WTC11 (cell line): Measurements from ENCODE around the gene LAGE3.

Experiments used
- ARID4B ChIP-seq: sonication (generic); formaldehyde crosslinking; IDR thresholded peaks from 2 replicates; pipeline ENCODE4 v1.8.0; 2023; ENCODE audit warnings: missing genetic modification reagents, mild to moderate bottlenecking, borderline replicate concordance
- CREM ChIP-seq: sonication (generic); formaldehyde crosslinking; IDR thresholded peaks from 2 replicates; pipeline ENCODE4 v1.8.1; 2022; ENCODE audit warnings: mild to moderate bottlenecking, missing genetic modification reagents, moderate library complexity
- CTCF ChIP-seq: fragments of 200-600 bp; IDR thresholded peaks from 2 replicates; pipeline ENCODE4 v1.8.0; 2022; ENCODE audit warnings: antibody characterized with exemption
- E2F1 ChIP-seq: sonication (generic); formaldehyde crosslinking; IDR thresholded peaks from 2 replicates; pipeline ENCODE4 v1.8.0; 2022; ENCODE audit warnings: mild to moderate bottlenecking, missing genetic modification reagents
- JUN ChIP-seq: sonication (generic); formaldehyde crosslinking; IDR thresholded peaks from 2 replicates; pipeline ENCODE4 v1.8.0; 2023; ENCODE audit warnings: mild to moderate bottlenecking, missing genetic modification reagents
- NR2C2 ChIP-seq: sonication (generic); formaldehyde crosslinking; IDR thresholded peaks from 2 replicates; pipeline ENCODE4 v1.8.0; 2022; ENCODE audit warnings: mild to moderate bottlenecking, missing genetic modification reagents
- USF2 ChIP-seq: sonication (generic); formaldehyde crosslinking; IDR thresholded peaks from 2 replicates; pipeline ENCODE4 v1.8.1; 2023; ENCODE audit warnings: mild to moderate bottlenecking, missing genetic modification reagents, moderate library complexity
- ZNF138 ChIP-seq: sonication (generic); formaldehyde crosslinking; conservative IDR thresholded peaks from 2 replicates; pipeline ENCODE4 v1.8.1; 2022; ENCODE audit warnings: mild to moderate bottlenecking, moderate library complexity, missing genetic modification reagents
- TF ChIP-seq, protein P1 (sequence below): sonication (generic); formaldehyde crosslinking; IDR thresholded peaks from 2 replicates; pipeline ENCODE4 v1.8.0; 2022; ENCODE audit warnings: mild to moderate bottlenecking, missing genetic modification reagents
- TF ChIP-seq, protein P2 (sequence below): fragments of 250-450 bp; sonication (Bioruptor Pico); conservative IDR thresholded peaks from 2 replicates; pipeline ENCODE4 v1.9.0; 2021; ENCODE audit warnings: mild to moderate bottlenecking

GRCh38 chrX:154458954-154459778 lies 19.9 kb downstream of the LAGE3 start:
- TF ChIP-seq CTCF (no peak), JUN (no peak), E2F1 (CRISPR knock-in tag) (no peak), ARID4B (CRISPR knock-in tag) (no peak), NR2C2 (CRISPR knock-in tag) (no peak), CREM (CRISPR knock-in tag) (no peak), USF2 (CRISPR knock-in tag) (no peak), ZNF138 (CRISPR knock-in tag) (no peak)
- TF ChIP-seq, protein P1, sequence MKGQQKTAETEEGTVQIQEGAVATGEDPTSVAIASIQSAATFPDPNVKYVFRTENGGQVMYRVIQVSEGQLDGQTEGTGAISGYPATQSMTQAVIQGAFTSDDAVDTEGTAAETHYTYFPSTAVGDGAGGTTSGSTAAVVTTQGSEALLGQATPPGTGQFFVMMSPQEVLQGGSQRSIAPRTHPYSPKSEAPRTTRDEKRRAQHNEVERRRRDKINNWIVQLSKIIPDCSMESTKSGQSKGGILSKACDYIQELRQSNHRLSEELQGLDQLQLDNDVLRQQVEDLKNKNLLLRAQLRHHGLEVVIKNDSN (CRISPR knock-in tag) = no peak
- TF ChIP-seq, protein P2, sequence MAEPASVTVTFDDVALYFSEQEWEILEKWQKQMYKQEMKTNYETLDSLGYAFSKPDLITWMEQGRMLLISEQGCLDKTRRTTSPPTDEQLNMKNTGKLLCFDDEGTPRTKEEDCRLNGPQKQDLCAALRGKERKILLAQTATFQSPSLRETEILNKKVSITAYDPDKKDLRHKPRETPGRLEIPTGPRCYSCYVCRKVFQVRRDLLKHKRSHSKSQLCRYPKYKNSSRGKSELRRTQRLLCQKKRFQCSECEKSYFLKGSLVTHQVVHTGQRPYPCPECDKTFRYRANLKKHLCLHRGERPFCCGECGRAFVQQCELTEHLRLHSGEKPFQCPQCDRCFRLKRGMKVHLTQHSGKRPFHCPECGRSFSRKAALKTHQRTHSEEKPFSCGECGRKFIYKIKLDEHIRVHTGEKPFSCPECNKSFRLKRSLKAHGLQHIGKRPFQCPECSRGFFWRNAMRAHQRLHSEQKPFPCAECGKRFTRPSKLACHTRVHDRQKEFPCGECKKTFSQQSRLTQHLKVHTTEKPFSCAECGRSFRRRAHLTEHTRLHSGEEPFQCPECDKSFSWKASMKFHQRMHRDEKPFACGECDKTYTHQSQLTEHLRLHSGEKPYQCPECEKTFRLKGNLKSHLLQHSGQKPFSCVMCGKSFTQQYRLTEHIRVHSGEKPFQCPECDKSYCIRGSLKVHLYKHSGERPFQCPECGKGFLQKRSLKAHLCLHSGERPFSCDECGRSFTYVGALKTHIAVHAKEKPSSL (CRISPR knock-in tag) = no peak
